ENCODE data around the gene FGFR4. TPM values are rescaled to one million over a fixed set of nuclear protein-coding genes. Genes with fewer than 3 reads are reported as not detected.

Gene FGFR4
- total RNA-seq, 1 donor from 2014 or later = 0.79 TPM

GRCh38 chr5:177071666-177072385, 14.9 kb upstream of the FGFR4 start:
- TF ChIP-seq CTCF (IDR thresholded peaks at IDR 0.05; ENCODE audit: insufficient read depth, low read length, severe bottlenecking) = peak; percentile 81
- DNase-seq (ENCODE audit: low read depth) = peak; percentile 74
- H3K4me3 ChIP-seq (ENCODE audit: low read depth, low read length) = no peak overlapping the region
- no peaks in the 10 kb centered on the region for H3K27me3 ChIP-seq (ENCODE audit: control insufficient read depth, insufficient read depth, low read length)
- FAIRE-seq = no peak
- no peaks in the 10 kb centered on the region for H3K36me3 ChIP-seq (ENCODE audit: control insufficient read depth, insufficient read depth, low read length)

GRCh38 chr5:177077335-177077734, 9.4 kb upstream of the FGFR4 start:
- DNase-seq (ENCODE audit: low read depth) = peak; percentile 18
- TF ChIP-seq CTCF (IDR thresholded peaks at IDR 0.05; ENCODE audit: insufficient read depth, low read length, severe bottlenecking) = no peak
- FAIRE-seq = no peak
- H3K27me3 ChIP-seq (ENCODE audit: control insufficient read depth, insufficient read depth, low read length) = no peaks in the 10 kb centered on the region
- H3K4me3 ChIP-seq (ENCODE audit: low read depth, low read length) = no peak overlapping the region
- no peaks in the 10 kb centered on the region for H3K36me3 ChIP-seq (ENCODE audit: control insufficient read depth, insufficient read depth, low read length)

- Histone ChIP-seq H3K27me3 (ENCODE audit: control insufficient read depth, insufficient read depth, low read length) (no peaks in the 10 kb centered on the region), H3K4me3 (ENCODE audit: low read depth, low read length) (no peak overlapping the region), H3K36me3 (ENCODE audit: control insufficient read depth, insufficient read depth, low read length) (no peaks in the 10 kb centered on the region)
- TF ChIP-seq CTCF (IDR thresholded peaks at IDR 0.05; ENCODE audit: insufficient read depth, low read length, severe bottlenecking) = no peak
- DNase-seq (ENCODE audit: low read depth) = no peak
- FAIRE-seq = no peak
Observed at GRCh38 chr5:177079606-177080005, 7.1 kb upstream of the FGFR4 start.

GRCh38 chr5:177080265-177080664, 6.5 kb upstream of the FGFR4 start:
- DNase-seq (ENCODE audit: low read depth) (no peak), FAIRE-seq (no peak)
- Histone ChIP-seq H3K36me3 (ENCODE audit: control insufficient read depth, insufficient read depth, low read length) (no peaks in the 10 kb centered on the region), H3K4me3 (ENCODE audit: low read depth, low read length) (no peak overlapping the region), H3K27me3 (ENCODE audit: control insufficient read depth, insufficient read depth, low read length) (no peaks in the 10 kb centered on the region)
- no peak for TF ChIP-seq CTCF (IDR thresholded peaks at IDR 0.05; ENCODE audit: insufficient read depth, low read length, severe bottlenecking)

- H3K27me3 ChIP-seq (ENCODE audit: control insufficient read depth, insufficient read depth, low read length) = no peaks in the 10 kb centered on the region
- no peak overlapping the region for H3K4me3 ChIP-seq (ENCODE audit: low read depth, low read length)
- TF ChIP-seq CTCF (IDR thresholded peaks at IDR 0.05; ENCODE audit: insufficient read depth, low read length, severe bottlenecking) = no peak
- FAIRE-seq (no peak), DNase-seq (ENCODE audit: low read depth) (no peak)
- H3K36me3 ChIP-seq (ENCODE audit: control insufficient read depth, insufficient read depth, low read length) = no peaks in the 10 kb centered on the region
Observed at GRCh38 chr5:177081859-177082258, 4.9 kb upstream of the FGFR4 start.

GRCh38 chr5:177083357-177083756, 3.4 kb upstream of the FGFR4 start:
- FAIRE-seq = no peak
- H3K27me3 ChIP-seq (ENCODE audit: control insufficient read depth, insufficient read depth, low read length) = no peaks in the 10 kb centered on the region
- TF ChIP-seq CTCF (IDR thresholded peaks at IDR 0.05; ENCODE audit: insufficient read depth, low read length, severe bottlenecking) = no peak

More at GRCh38 chr5:177083357-177083756, 3.4 kb upstream of the FGFR4 start:
- Histone ChIP-seq H3K36me3 (ENCODE audit: control insufficient read depth, insufficient read depth, low read length) (no peaks in the 10 kb centered on the region), H3K4me3 (ENCODE audit: low read depth, low read length) (no peak overlapping the region)
- DNase-seq (ENCODE audit: low read depth) = no peak
